Bronchial epithelial cell (primary cell): ENCODE data around the gene MTA3. TPM values are rescaled to one million over a fixed set of nuclear protein-coding genes. Genes with fewer than 3 reads are reported as not detected.
A peak's percentile ranks its signal among the peaks of the same experiment; 100 is the strongest.

Experiments
- DNase-seq: peaks from one replicate; pipeline ENCODE4 v3.0.0-alpha.2; 2010; ENCODE audit warnings: low read depth
- FAIRE-seq: peaks from 2 replicates; lab custom pipeline; 2011; peaks lifted over from hg19 to GRCh38; lab: Jason Lieb, UNC
- H3K27me3 ChIP-seq: 2 replicates; pipeline ENCODE4 v1.5.1; 2011; ENCODE audit warnings: low read length; ENCODE audit not compliant: control insufficient read depth, insufficient read depth
- H3K36me3 ChIP-seq: 2 replicates; pipeline ENCODE4 v1.5.1; 2011; ENCODE audit warnings: low read length; ENCODE audit not compliant: control insufficient read depth, insufficient read depth
- H3K4me3 ChIP-seq: 2 replicates; pipeline ENCODE4 v1.5.1; 2011; ENCODE audit warnings: mild to moderate bottlenecking, low read depth, low read length, control low read depth
- total RNA-seq: library from RNA; depleted of rRNA; stranded (reverse); fragments of >200 nt; gene quantifications from 2 replicates; pipeline ENCODE4 v1.2.1, GENCODE V29; 2014
- TF ChIP-seq, protein P1 (sequence below): IDR thresholded peaks from 2 replicates; pipeline ENCODE4 v1.5.1; 2011; ENCODE audit warnings: mild to moderate bottlenecking, moderate library complexity, low read length, control low read depth, inconsistent platforms; ENCODE audit not compliant: insufficient read depth, severe bottlenecking

The MTA3 gene
- total RNA-seq, 1 donor from 2014 or later: 18.2 TPM

DNA sequence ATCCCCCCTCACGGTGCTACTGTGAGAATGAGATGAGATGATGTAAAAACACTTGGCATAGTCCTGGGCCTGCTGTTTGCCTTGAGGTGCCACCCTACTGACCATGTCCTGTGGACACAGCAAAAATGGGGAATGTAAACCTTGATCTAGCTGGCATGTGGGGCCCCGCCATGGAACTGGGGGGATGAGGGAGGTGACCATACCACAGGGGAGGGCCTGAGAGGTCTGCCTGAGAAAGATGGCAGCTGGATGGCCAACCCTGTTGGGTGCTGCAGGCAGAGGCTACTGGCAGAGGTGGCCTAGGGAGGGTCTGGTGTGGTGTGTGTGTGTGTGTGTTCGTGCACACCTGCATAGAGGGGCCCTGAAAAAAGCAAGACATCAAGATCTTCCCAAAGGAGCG is 223.2 kb downstream of the MTA3 start:
- Histone ChIP-seq H3K36me3 (no peaks in the 10 kb centered on the region), H3K4me3 (no peak overlapping the region), H3K27me3 (no peaks in the 10 kb centered on the region)
- no peak for DNase-seq
- FAIRE-seq: no peak
- TF ChIP-seq, protein P1, sequence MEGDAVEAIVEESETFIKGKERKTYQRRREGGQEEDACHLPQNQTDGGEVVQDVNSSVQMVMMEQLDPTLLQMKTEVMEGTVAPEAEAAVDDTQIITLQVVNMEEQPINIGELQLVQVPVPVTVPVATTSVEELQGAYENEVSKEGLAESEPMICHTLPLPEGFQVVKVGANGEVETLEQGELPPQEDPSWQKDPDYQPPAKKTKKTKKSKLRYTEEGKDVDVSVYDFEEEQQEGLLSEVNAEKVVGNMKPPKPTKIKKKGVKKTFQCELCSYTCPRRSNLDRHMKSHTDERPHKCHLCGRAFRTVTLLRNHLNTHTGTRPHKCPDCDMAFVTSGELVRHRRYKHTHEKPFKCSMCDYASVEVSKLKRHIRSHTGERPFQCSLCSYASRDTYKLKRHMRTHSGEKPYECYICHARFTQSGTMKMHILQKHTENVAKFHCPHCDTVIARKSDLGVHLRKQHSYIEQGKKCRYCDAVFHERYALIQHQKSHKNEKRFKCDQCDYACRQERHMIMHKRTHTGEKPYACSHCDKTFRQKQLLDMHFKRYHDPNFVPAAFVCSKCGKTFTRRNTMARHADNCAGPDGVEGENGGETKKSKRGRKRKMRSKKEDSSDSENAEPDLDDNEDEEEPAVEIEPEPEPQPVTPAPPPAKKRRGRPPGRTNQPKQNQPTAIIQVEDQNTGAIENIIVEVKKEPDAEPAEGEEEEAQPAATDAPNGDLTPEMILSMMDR: no peak

GRCh38 chr2:42792087-42792582 is 223.7 kb downstream of the MTA3 start:
- DNase-seq (no peak), FAIRE-seq (no peak)
- H3K4me3 ChIP-seq: peak overlapping the region; percentile 39

DNA sequence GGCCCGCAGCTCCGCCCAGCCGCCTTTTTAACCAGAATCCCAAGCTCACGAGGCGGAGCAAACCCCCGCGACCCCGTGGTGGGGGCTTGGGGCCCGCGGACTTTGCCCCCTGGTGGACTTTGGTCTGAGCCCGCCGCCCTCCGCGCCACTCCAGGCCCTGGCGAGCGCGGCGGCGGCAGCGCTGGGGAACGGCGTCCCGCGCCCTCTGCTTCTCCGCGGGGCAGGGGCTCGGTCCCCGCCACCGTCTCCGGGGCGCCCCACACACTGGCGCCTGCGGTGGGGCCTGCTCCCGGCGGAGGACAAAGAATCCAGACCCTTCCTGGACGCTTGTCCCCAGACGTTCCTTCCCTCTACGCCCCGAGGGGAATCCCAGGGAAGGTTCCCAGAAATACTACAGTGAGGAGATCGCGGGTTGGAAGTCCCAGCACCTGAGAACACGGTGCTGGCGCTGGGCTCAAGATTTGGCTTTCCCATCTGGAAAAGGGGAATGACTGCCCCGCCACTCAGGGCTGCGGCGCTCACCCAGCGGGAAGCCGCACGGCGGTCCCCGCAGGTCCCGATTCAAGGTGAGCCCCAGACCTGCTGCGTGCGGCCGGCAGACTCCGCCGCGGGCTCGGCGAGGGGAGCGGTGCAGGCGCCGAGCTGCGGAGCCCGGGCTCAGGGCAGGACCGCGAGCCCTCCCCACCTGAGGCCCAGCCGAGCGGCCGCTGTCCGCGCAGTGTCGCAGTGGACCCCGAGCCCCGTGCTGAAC is 224.3 kb downstream of the MTA3 start, which contains the start of gene HAAO:
TSS of gene HAAO (minus strand) at position 1 of the 751 bp plus-strand sequence. CDS start 47 bp downstream, outside the sequence.
- FAIRE-seq (no peak), DNase-seq (no peak)
- Histone ChIP-seq H3K36me3 (no peaks in the 10 kb centered on the region), H3K4me3 (peak within 1 kb of the TSS; percentile 39), H3K27me3 (no peaks in the 10 kb centered on the region)
- TF ChIP-seq, protein P1: peak; percentile 11

More at GRCh38 chr2:42792087-42792582, 223.7 kb downstream of the MTA3 start:
- TF ChIP-seq, protein P1: no peak
- H3K27me3 ChIP-seq: no peaks in the 10 kb centered on the region
- no peaks in the 10 kb centered on the region for H3K36me3 ChIP-seq

GRCh38 chr2:42793334-42794270 is 225.2 kb downstream of the MTA3 start:
- DNase-seq (no peak), FAIRE-seq (no peak)
- Histone ChIP-seq H3K36me3 (no peaks in the 10 kb centered on the region), H3K4me3 (peak overlapping the region; percentile 39), H3K27me3 (no peaks in the 10 kb centered on the region)
- TF ChIP-seq, protein P1: no peak

- Histone ChIP-seq H3K27me3 (no peaks in the 10 kb centered on the region), H3K36me3 (no peaks in the 10 kb centered on the region), H3K4me3 (no peak overlapping the region)
- TF ChIP-seq, protein P1: peak; percentile 9
- FAIRE-seq: no peak
- no peak for DNase-seq
These were observed 226.0 kb downstream of the MTA3 start for GRCh38 chr2:42794271-42795046.
